Liver (tissue), 3 donors: ENCODE results near the gene TULP4.

ENCODE experiments used
- ATF3 ChIP-seq: IDR thresholded peaks from 2 replicates; pipeline ENCODE4 v1.6.1; 2016; ENCODE audit warnings: antibody characterized with exemption
- CTCF ChIP-seq: fragments of 150-350 bp; IDR thresholded peaks from 2 replicates; pipeline ENCODE4 v1.5.1; 2017; ENCODE audit warnings: improper control_type of control experiment, low read depth, low read length; ENCODE audit not compliant: missing input control
- FOXA1 ChIP-seq: IDR thresholded peaks from 2 replicates; pipeline ENCODE4 v1.6.1; 2016; ENCODE audit warnings: antibody characterized with exemption
- GABPA ChIP-seq, 2 donors: IDR thresholded peaks in 1 of 2; conservative IDR thresholded peaks in 1 of 2; 2 replicates each; pipeline ENCODE4 v1.6.1; 2016; ENCODE audit warnings: antibody characterized with exemption in 2 of 2, mild to moderate bottlenecking in 1 of 2, moderate library complexity in 1 of 2
- JUND ChIP-seq, 2 donors: IDR thresholded peaks; 2 replicates each; pipeline ENCODE4 v1.6.1; 2016; ENCODE audit warnings: antibody characterized with exemption in 2 of 2
- MAX ChIP-seq: IDR thresholded peaks from 2 replicates; pipeline ENCODE4 v1.6.1; 2016; ENCODE audit warnings: antibody characterized with exemption
- REST ChIP-seq: IDR thresholded peaks from 2 replicates; pipeline ENCODE4 v1.6.1; 2016; ENCODE audit warnings: antibody characterized with exemption, mild to moderate bottlenecking
- RXRA ChIP-seq, 2 donors: IDR thresholded peaks; 2 replicates each; pipeline ENCODE4 v1.6.1; 2017 to 2018; ENCODE audit warnings: antibody characterized with exemption in 2 of 2, mild to moderate bottlenecking in 1 of 2
- SP1 ChIP-seq: IDR thresholded peaks from 2 replicates; pipeline ENCODE4 v1.6.1; 2018; ENCODE audit warnings: antibody characterized with exemption, mild to moderate bottlenecking
- TAF1 ChIP-seq: conservative IDR thresholded peaks from 2 replicates; pipeline ENCODE4 v1.6.1; 2016; ENCODE audit warnings: antibody characterized with exemption, mild to moderate bottlenecking
- donor health status: healthy.
- donor health status: healthy.

- TF ChIP-seq REST (no peak), ATF3 (no peak), MAX (no peak), CTCF (no peak), TAF1 (no peak), SP1 (no peak), FOXA1 (no peak), RXRA (IDR thresholded peaks at IDR 0.05) (no peak), GABPA (IDR thresholded peaks at IDR 0.05 in 1 of 2, conservative IDR thresholded peaks at IDR 0.05 in 1 of 2) (no peak), JUND (IDR thresholded peaks at IDR 0.05) (no peak)
Measured at GRCh38 chr6:158460602-158461169, 148.4 kb downstream of the TULP4 start.
